Pancreas (tissue), 10 donors: ENCODE data around the gene HSPB7. TPM values are rescaled to one million over a fixed set of nuclear protein-coding genes. Genes with fewer than 3 reads are reported as not detected.

Experiments
- ATAC-seq, 4 donors: fragments of 200-7000 bp; cut with Tn5 transposase; one replicate each; pipeline versions ENCODE4 v1.8.0 to v1.9.1; 2020; ENCODE audit warnings: mild to moderate bottlenecking in 4 of 4, moderate library complexity in 4 of 4
- DNase-seq, 6 donors: peaks; one replicate each; pipeline ENCODE4 v3.0.0-alpha.2; 2020
- FAIRE-seq: peaks from 2 replicates; lab custom pipeline; 2012; peaks lifted over from hg19 to GRCh38; lab: Jason Lieb, UNC
- H3K27ac ChIP-seq, 4 donors: fragments of 200-600 bp; sonication (generic); 1 replicate in 3 of 4; 2 replicates in 1 of 4; pipeline versions ENCODE4 v1.5.0 to v1.8.0; 2020
- H3K27me3 ChIP-seq, 4 donors: fragments of 200-600 bp; one replicate each; pipeline ENCODE4 v1.8.0; 2021
- H3K36me3 ChIP-seq, 3 donors: fragments of 200-600 bp; sonication (generic) in 1 of 3; one replicate each; pipeline versions ENCODE4 v1.5.0 to v1.8.0; 2020 to 2021
- H3K4me1 ChIP-seq, 3 donors: fragments of 200-600 bp; one replicate each; pipeline ENCODE4 v1.8.0; 2021
- H3K4me3 ChIP-seq, 4 donors: fragments of 200-600 bp; sonication (generic) in 2 of 4; one replicate each; pipeline versions ENCODE4 v1.5.0 to v1.8.0; 2020 to 2021
- H3K9me3 ChIP-seq, 4 donors: fragments of 200-600 bp; one replicate each; pipeline ENCODE4 v1.8.0; 2021
- WGBS, 2 donors: extraction: QIAGEN DNeasy Blood & Tissue Kit; methylation state at CpG; one replicate each; pipeline ENCODE4 v1.1.7; 2013; 5-methylcytosine and 5-hydroxymethylcytosine counted together
- intact Hi-C, 3 donors: fragments of 100-400 bp; cut with DNase I; formaldehyde crosslinking; loops; one replicate each; pipeline versions ENCODE4 v1.11.1 to v1.14.2; 2022
- polyA plus RNA-seq, 2 donors: library from polyadenylated mRNA; stranded (reverse); fragments of 200-250 nt; gene quantifications; one replicate each; pipeline ENCODE4 v1.2.3, GENCODE V29; 2013
- total RNA-seq, 6 donors: library from RNA; stranded (reverse); fragmentation: NEBNext Ultra II Directional in 4 of 6; extraction: Animal tissue kit (Norgen Biotek cat#: 25700) in 4 of 6; gene quantifications; one replicate each; pipeline versions ENCODE4 v1.2.1 to v1.2.4, GENCODE V29; 2021 to 2023
- TF ChIP-seq, protein P1 (sequence below), 4 donors: fragments of 200-600 bp; sonication (generic) in 3 of 4; IDR thresholded peaks; one replicate each; pipeline versions ENCODE4 v1.5.0 to v1.8.0; 2021; ENCODE audit warnings: antibody characterized with exemption in 4 of 4
- donor health status: healthy with polysubstance abuse.
- donor health status: DM: no; HTN: no; CAD: no; lungs with moderate emphysema.
- donor health status: DM: no; HTN: no; CAD: no.
- donor health status: control.
- donor health status: control.
- donor health status: Bipolar disorder and iron deficiency.
- donor health status: DM: yes; HTN: yes; CAD: no.
- donor health status: DM: no; HTN: no; CAD: no.
- donor health status: DM: no; HTN: no; CAD: no.
- donor health status: DM: yes; HTN: yes; CAD: no.

HSPB7 gene
- total and polyA plus RNA-seq, 8 donors: 0.65 to 10.9 (median 2.2) TPM

DNA sequence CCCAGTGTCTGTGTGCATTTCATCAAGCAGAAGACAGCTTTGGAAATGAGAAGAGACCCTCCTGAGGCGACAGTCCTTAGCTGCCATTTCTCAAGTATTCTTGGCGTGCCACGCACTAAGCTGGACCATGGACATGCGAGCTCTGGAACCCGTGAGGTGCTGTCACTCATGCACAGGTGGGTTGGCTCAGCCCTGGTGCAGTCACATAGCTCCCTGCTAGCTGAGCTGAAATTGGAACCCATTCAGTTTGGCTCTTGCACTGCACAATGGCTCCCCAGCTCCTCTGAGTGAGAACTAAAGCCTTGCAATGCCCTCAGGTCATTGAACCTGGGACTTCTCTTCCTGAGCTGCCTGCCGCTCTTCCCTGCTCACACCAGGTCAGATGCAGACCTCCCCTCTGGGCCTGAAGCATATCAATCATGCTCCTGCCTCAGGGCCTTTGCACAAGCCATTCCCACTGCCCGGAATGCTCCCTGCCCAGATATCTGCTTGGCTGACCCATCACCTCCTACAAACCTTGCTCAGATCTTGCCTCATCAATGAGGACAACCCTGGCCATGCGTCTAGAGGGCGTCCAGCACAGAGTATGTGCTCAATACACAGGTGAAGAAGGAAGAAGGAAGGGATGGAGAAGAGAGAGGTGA is 20.1 kb downstream of the HSPB7 start:
- TF ChIP-seq, protein P1, sequence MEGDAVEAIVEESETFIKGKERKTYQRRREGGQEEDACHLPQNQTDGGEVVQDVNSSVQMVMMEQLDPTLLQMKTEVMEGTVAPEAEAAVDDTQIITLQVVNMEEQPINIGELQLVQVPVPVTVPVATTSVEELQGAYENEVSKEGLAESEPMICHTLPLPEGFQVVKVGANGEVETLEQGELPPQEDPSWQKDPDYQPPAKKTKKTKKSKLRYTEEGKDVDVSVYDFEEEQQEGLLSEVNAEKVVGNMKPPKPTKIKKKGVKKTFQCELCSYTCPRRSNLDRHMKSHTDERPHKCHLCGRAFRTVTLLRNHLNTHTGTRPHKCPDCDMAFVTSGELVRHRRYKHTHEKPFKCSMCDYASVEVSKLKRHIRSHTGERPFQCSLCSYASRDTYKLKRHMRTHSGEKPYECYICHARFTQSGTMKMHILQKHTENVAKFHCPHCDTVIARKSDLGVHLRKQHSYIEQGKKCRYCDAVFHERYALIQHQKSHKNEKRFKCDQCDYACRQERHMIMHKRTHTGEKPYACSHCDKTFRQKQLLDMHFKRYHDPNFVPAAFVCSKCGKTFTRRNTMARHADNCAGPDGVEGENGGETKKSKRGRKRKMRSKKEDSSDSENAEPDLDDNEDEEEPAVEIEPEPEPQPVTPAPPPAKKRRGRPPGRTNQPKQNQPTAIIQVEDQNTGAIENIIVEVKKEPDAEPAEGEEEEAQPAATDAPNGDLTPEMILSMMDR (IDR thresholded peaks at IDR 0.05): no peak
- no peaks in the 10 kb centered on the region for H3K9me3 ChIP-seq
- no peak for FAIRE-seq
- H3K27me3 ChIP-seq: no peaks in the 10 kb centered on the region
- H3K4me1 ChIP-seq: no peaks in the 10 kb centered on the region
- peak in 1 of 6 donors; percentile 16 for DNase-seq
- H3K4me3 ChIP-seq: no peak overlapping the region
- H3K27ac ChIP-seq: no peak overlapping the region
- no peaks in the 10 kb centered on the region for H3K36me3 ChIP-seq
- intact Hi-C loops: loop anchor here in 2 of 3 donors (5.0 to 10.0 kb wide), 2 partner anchors 190 to 193 kb away; partner anchors contain the start of gene UQCRHL (in 2 of the 2)
- 82 to 85% methylated on average over 9 of the region's 9 CpGs for WGBS, 2 donors
- ATAC-seq: no peak

DNA sequence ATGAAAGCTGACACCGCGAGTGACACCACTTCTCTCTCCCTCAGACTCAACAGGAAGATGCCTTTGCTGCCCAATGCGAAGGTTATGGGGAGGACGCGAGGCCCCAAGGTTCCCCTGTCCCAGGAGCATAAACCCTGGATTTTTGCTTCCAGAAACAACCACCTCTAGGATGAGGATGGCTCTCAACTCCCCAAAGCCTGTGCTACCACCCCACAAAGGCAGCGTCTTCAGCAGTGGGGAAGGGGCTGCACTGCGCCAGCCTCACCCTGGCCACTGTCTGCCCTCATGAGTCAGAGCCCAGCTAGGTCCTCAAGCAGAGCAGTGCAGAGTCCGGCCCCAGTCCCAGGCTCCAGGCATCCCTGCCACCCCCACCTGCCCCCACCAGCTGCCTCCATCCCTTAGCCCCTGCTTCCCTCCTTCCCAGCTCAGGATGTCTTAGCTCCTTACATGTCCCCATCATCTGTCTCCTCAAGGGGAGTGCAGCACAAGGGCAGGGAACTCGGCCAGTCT is 20.7 kb downstream of the HSPB7 start:
- no peaks in the 10 kb centered on the region for H3K9me3 ChIP-seq
- 75 to 88% methylated on average over 9 of the region's 9 CpGs for WGBS, 2 donors
- intact Hi-C loops: loop anchor here in 2 of 3 donors (5.0 to 10.0 kb wide), 2 partner anchors 190 to 192 kb away; partner anchors contain the start of gene UQCRHL (in 2 of the 2)
- peak in 1 of 6 donors; percentile 36 for DNase-seq
- no peak for ATAC-seq
- no peaks in the 10 kb centered on the region for H3K36me3 ChIP-seq
- H3K27me3 ChIP-seq: no peaks in the 10 kb centered on the region
- TF ChIP-seq, protein P1 (IDR thresholded peaks at IDR 0.05): no peak
- no peak overlapping the region for H3K27ac ChIP-seq
- FAIRE-seq: no peak
- no peak overlapping the region for H3K4me3 ChIP-seq
- no peaks in the 10 kb centered on the region for H3K4me1 ChIP-seq

DNA sequence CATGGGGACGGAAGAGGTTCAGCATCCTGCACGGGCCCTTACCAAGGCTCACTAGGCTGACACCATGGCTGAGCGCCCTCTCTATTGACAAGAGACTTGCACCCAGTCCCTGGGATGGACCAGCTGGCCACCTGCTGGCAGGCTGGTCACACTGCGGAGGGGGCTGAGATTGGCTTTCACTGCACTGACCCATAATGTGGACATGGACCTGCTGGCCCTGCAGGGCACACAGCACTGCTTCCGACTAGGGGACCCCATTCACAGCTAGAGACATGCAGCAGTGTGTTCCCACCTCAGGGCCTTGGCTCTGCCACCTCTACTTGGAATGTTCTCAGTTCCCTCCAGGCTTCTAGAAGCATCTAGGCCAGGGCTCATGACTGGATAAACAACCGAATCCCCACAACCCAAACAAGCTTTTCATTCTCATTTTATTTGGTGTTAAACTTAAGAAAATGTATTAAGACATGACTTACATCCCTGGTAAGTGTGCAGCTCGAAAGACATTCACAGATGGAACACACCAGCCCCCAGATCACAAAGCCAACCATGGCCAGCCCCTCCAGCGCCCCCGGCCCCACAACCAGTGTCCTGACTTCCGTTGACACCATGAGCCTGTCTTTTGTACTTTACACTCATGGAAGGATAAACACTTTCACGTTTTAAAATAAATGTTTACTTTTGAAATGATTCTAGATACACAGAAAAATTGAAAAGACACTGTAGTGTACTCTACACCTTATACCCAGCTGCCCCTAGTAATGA is 23.1 kb downstream of the HSPB7 start:
- TF ChIP-seq, protein P1 (IDR thresholded peaks at IDR 0.05): peak; percentile 54 to 67 (median 60)
- WGBS, 2 donors: 45 to 50% methylated on average over 11 of the region's 11 CpGs
- intact Hi-C loops: loop anchor here in 2 of 3 donors (5.0 to 10.0 kb wide), 2 partner anchors 187 to 190 kb away; partner anchors contain the start of gene UQCRHL (in 2 of the 2)
- no peaks in the 10 kb centered on the region for H3K27me3 ChIP-seq
- H3K27ac ChIP-seq: no peak overlapping the region
- DNase-seq: peak; percentile 51 to 79 (median 74)
- FAIRE-seq: no peak
- no peaks in the 10 kb centered on the region for H3K9me3 ChIP-seq
- H3K36me3 ChIP-seq: no peaks in the 10 kb centered on the region
- ATAC-seq: peak; percentile 84 to 95 (median 89)
- no peaks in the 10 kb centered on the region for H3K4me1 ChIP-seq
- H3K4me3 ChIP-seq: no peak overlapping the region

DNA sequence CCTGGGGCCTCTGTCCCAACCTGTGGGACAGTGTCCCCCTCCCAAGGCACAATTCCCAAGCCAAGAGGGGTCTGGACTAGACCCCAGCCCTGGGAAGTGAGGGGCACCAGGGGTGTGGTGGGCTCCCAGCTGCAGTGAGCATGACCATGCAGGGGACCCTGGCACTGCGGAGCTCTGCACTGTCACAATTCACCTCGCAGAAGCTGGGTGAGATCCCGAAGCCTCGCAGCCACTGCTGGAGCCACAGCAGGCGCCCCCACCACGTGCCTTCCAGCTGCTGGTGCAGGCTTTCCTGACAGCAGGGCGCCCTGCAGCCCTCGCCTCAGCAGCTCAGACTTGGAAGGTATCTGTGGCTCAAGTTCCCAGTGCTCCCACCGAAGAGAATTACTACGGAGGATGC is 23.8 kb downstream of the HSPB7 start:
- Histone ChIP-seq H3K27ac (no peak overlapping the region), H3K36me3 (no peaks in the 10 kb centered on the region), H3K27me3 (no peaks in the 10 kb centered on the region), H3K4me1 (no peaks in the 10 kb centered on the region), H3K9me3 (no peaks in the 10 kb centered on the region), H3K4me3 (no peak overlapping the region)
- WGBS, 2 donors: 79 to 88% methylated on average over 10 of the region's 10 CpGs
- FAIRE-seq: no peak
- no peak for DNase-seq
- TF ChIP-seq, protein P1 (IDR thresholded peaks at IDR 0.05): no peak
- intact Hi-C loops: loop anchor here in 1 of 3 donors (10.0 kb wide), 1 partner anchor 189 kb away; the partner anchor contains the start of gene UQCRHL
- no peak for ATAC-seq
